GM23338 (cell line): Measurements from ENCODE around the gene MRPL30. TPM values are rescaled to one million over a fixed set of nuclear protein-coding genes. Genes with fewer than 3 reads are reported as not detected.

Experiments
- ATAC-seq: fragments of 200-7000 bp; cut with Tn5 transposase; 3 replicates; pipeline ENCODE4 v1.9.1; 2020
- DNase-seq: peaks from one replicate; pipeline ENCODE4 v3.0.0-alpha.2; 2015; ENCODE audit warnings: low spot score
- H2AFZ ChIP-seq: fragments of 200-600 bp; sonication (generic); 2 replicates; pipeline ENCODE4 v1.8.0; 2016; ENCODE audit warnings: antibody characterized with exemption, mild to moderate bottlenecking, moderate library complexity
- H3F3A ChIP-seq: fragments of 200-600 bp; sonication (generic); replicated peaks from 2 replicates; pipeline ENCODE4 v1.8.0; 2017; ENCODE audit warnings: antibody characterized with exemption, mixed run types, low read depth
- H3K27ac ChIP-seq: fragments of 200-600 bp; sonication (generic); 2 replicates; pipeline ENCODE4 v1.6.1; 2016; ENCODE audit warnings: low read depth
- H3K27me3 ChIP-seq: fragments of 200-600 bp; sonication (generic); 2 replicates; pipeline ENCODE4 v1.8.0; 2016; ENCODE audit warnings: mild to moderate bottlenecking, mixed run types, moderate library complexity; ENCODE audit not compliant: insufficient read depth
- H3K36me3 ChIP-seq: fragments of 200-600 bp; sonication (generic); 2 replicates; pipeline ENCODE4 v1.8.0; 2016; ENCODE audit warnings: mild to moderate bottlenecking; ENCODE audit not compliant: insufficient read depth
- H3K4me1 ChIP-seq: fragments of 200-600 bp; sonication (generic); 2 replicates; pipeline ENCODE4 v1.8.0; 2016; ENCODE audit warnings: mild to moderate bottlenecking, moderate library complexity; ENCODE audit not compliant: insufficient read depth
- H3K4me2 ChIP-seq: fragments of 200-600 bp; sonication (generic); 2 replicates; pipeline ENCODE4 v1.7.1; 2017; ENCODE audit warnings: mixed run types
- H3K4me3 ChIP-seq: fragments of 200-600 bp; sonication (generic); 2 replicates; pipeline ENCODE4 v1.6.1; 2016; ENCODE audit warnings: mixed run types
- H3K79me2 ChIP-seq: fragments of 200-600 bp; sonication (generic); replicated peaks from 2 replicates; pipeline ENCODE4 v1.8.0; 2017; ENCODE audit warnings: mild to moderate bottlenecking; ENCODE audit not compliant: insufficient read depth
- H3K9me2 ChIP-seq: fragments of 200-600 bp; sonication (generic); 2 replicates; pipeline ENCODE4 v1.8.0; 2017; ENCODE audit not compliant: insufficient read depth
- H4K20me1 ChIP-seq: fragments of 200-600 bp; sonication (generic); replicated peaks from 2 replicates; pipeline ENCODE4 v1.8.0; 2017; ENCODE audit warnings: mild to moderate bottlenecking; ENCODE audit not compliant: insufficient read depth
- H3K27ac Mint-ChIP-seq: 2 replicates; pipeline ENCODE4 v1.8.0; 2020; ENCODE audit warnings: inconsistent platforms, mild to moderate bottlenecking, moderate library complexity, mixed read lengths
- H3K27me3 Mint-ChIP-seq: 3 replicates; pipeline ENCODE4 v1.8.0; 2022; ENCODE audit warnings: low read depth, mild to moderate bottlenecking, moderate library complexity, mixed read lengths, inconsistent platforms; ENCODE audit not compliant: insufficient read depth, poor library complexity
- H3K36me3 Mint-ChIP-seq: 3 replicates; pipeline ENCODE4 v1.8.0; 2021; ENCODE audit warnings: low read depth, mild to moderate bottlenecking, inconsistent platforms, moderate library complexity, mixed read lengths
- H3K4me1 Mint-ChIP-seq: 3 replicates; pipeline ENCODE4 v1.8.0; 2020; ENCODE audit warnings: mild to moderate bottlenecking, inconsistent platforms, mixed read lengths
- H3K4me3 Mint-ChIP-seq: 3 replicates; pipeline ENCODE4 v1.8.0; 2021; ENCODE audit warnings: moderate library complexity, mild to moderate bottlenecking, inconsistent platforms, mixed read lengths
- H3K9me3 Mint-ChIP-seq: 3 replicates; pipeline ENCODE4 v1.8.0; 2020; ENCODE audit warnings: moderate library complexity, mild to moderate bottlenecking, inconsistent platforms, mixed read lengths
- CREB1 ChIP-seq: fragments of 250-450 bp; sonication (Bioruptor Pico); IDR thresholded peaks from 2 replicates; pipeline ENCODE4 v1.5.0; 2020; ENCODE audit warnings: low read depth, mild to moderate bottlenecking, moderate library complexity
- CTCF ChIP-seq, 2 experiments: fragments of 200-600 bp in 1 of 2; sonication (generic) in 1 of 2; conservative IDR thresholded peaks; 2 replicates each; pipeline versions ENCODE4 v1.5.1 to v1.6.1; 2016 to 2017; ENCODE audit warnings: antibody characterized with exemption in 2 of 2, low read depth in 2 of 2, mild to moderate bottlenecking in 2 of 2, moderate library complexity in 1 of 2
- ETS1 ChIP-seq: IDR thresholded peaks from 2 replicates; pipeline ENCODE4 v1.6.1; 2016; ENCODE audit warnings: antibody characterized with exemption
- EZH2 ChIP-seq: fragments of 200-600 bp; sonication (generic); IDR thresholded peaks from one replicate; pipeline ENCODE4 v1.8.0; 2017; ENCODE audit warnings: antibody characterized with exemption, mild to moderate bottlenecking, low read depth; ENCODE audit not compliant: unreplicated experiment
- EZH2phosphoT487 ChIP-seq: fragments of 200-600 bp; sonication (generic); IDR thresholded peaks from one replicate; pipeline ENCODE4 v1.8.1; 2018; ENCODE audit warnings: antibody characterized with exemption; ENCODE audit not compliant: unreplicated experiment
- JUNB ChIP-seq: IDR thresholded peaks from one replicate; pipeline ENCODE4 v1.6.1; 2016; ENCODE audit warnings: antibody characterized with exemption; ENCODE audit not compliant: unreplicated experiment
- POLR2AphosphoS5 ChIP-seq: IDR thresholded peaks from 2 replicates; pipeline ENCODE4 v1.6.1; 2016; ENCODE audit warnings: antibody characterized with exemption, low read depth
- REST ChIP-seq: IDR thresholded peaks from one replicate; pipeline ENCODE4 v1.6.1; 2018; ENCODE audit warnings: antibody characterized with exemption; ENCODE audit not compliant: unreplicated experiment
- STAT1 ChIP-seq: IDR thresholded peaks from one replicate; pipeline ENCODE4 v1.6.1; 2016; ENCODE audit warnings: antibody characterized with exemption; ENCODE audit not compliant: unreplicated experiment
- ZNF114 ChIP-seq: fragments of 250-450 bp; sonication (Bioruptor Pico); IDR thresholded peaks from 2 replicates; pipeline ENCODE4 v1.5.0; 2020; ENCODE audit warnings: mild to moderate bottlenecking, moderate library complexity
- ZNF331 ChIP-seq: fragments of 250-450 bp; sonication (Bioruptor Pico); IDR thresholded peaks from 2 replicates; pipeline ENCODE4 v1.5.0; 2020; ENCODE audit warnings: low read depth, mild to moderate bottlenecking, moderate library complexity
- ZNF462 ChIP-seq: fragments of 250-450 bp; sonication (Bioruptor Pico); IDR thresholded peaks from 2 replicates; pipeline ENCODE4 v1.5.0; 2020; ENCODE audit warnings: mild to moderate bottlenecking, moderate library complexity
- polyA plus RNA-seq: library from polyadenylated mRNA; unstranded; fragments of >200 nt; fragmentation: Nextera tagmentation; extraction: Ambion mirVana; gene quantifications from 2 replicates; pipeline ENCODE4 v1.2.1, GENCODE V29; 2016
- total RNA-seq: library from RNA; depleted of rRNA; stranded (reverse); fragments of >200 nt; shearing (Covaris generic); gene quantifications from 2 replicates; pipeline ENCODE4 v1.2.3, GENCODE V29; 2014

Gene MRPL30
- total and polyA plus RNA-seq, 2 experiments from 2014 or later, result 51.4 to 53.7 TPM

- Histone ChIP-seq H3F3A (no peaks in the 10 kb centered on the region), H4K20me1 (no peaks in the 10 kb centered on the region), H3K27ac (no peak overlapping the region), H3K4me2 (no peak overlapping the region), H2AFZ (no peak overlapping the region), H3K9me2 (0 out of 2 replicates have a peak, but pooled peaks cover 4% of the 10 kb centered on the region), H3K27me3 (no peaks in the 10 kb centered on the region), H3K79me2 (no peaks in the 10 kb centered on the region), H3K36me3 (no peaks in the 10 kb centered on the region), H3K4me3 (no peak overlapping the region), H3K4me1 (no peaks in the 10 kb centered on the region)
- Mint-ChIP-seq H3K36me3 (no peaks in the 10 kb centered on the region), H3K9me3 (peaks cover 14% of the 10 kb centered on the region), H3K4me3 (no peak overlapping the region), H3K27me3 (peaks cover 4% of the 10 kb centered on the region), H3K4me1 (no peaks in the 10 kb centered on the region), H3K27ac (no peak overlapping the region)
- TF ChIP-seq ZNF331 (CRISPR knock-in tag) (no peak), ETS1 (no peak), EZH2 (no peak), ZNF114 (CRISPR knock-in tag) (no peak), CREB1 (CRISPR knock-in tag) (no peak), ZNF462 (CRISPR knock-in tag) (no peak), EZH2phosphoT487 (no peak), JUNB (no peak), POLR2AphosphoS5 (no peak), STAT1 (no peak), CTCF (conservative IDR thresholded peaks at IDR 0.05; ENCODE audit: low read depth in 2 of 2) (no peak), REST (no peak)
- no peak for ATAC-seq
- no peak for DNase-seq
Measured at GRCh38 chr2:99238599-99238998, 57.6 kb downstream of the MRPL30 start.
